Kidney epithelial cell (primary cell): ENCODE results near the gene SEMA4F. TPM values are rescaled to one million over a fixed set of nuclear protein-coding genes. Genes with fewer than 3 reads are reported as not detected.
A peak's percentile ranks its signal among the peaks of the same experiment; 100 is the strongest.

Experiments
- DNase-seq: peaks from one replicate; pipeline ENCODE4 v3.0.0-alpha.2; 2010; ENCODE audit warnings: low read depth
- H3K27me3 ChIP-seq: 2 replicates; pipeline ENCODE4 v1.6.0; 2011; ENCODE audit warnings: low read length; ENCODE audit not compliant: control insufficient read depth, insufficient read depth
- H3K36me3 ChIP-seq: 2 replicates; pipeline ENCODE4 v1.5.1; 2011; ENCODE audit warnings: low read length; ENCODE audit not compliant: control insufficient read depth, insufficient read depth
- H3K4me3 ChIP-seq: 2 replicates; pipeline ENCODE4 v1.5.1; 2011; ENCODE audit warnings: low read depth, mild to moderate bottlenecking, control low read depth, low read length
- total RNA-seq: library from RNA; depleted of rRNA; stranded (reverse); fragments of >200 nt; gene quantifications from 2 replicates; pipeline ENCODE4 v1.2.3, GENCODE V29; 2015
- TF ChIP-seq, protein P1 (sequence below): IDR thresholded peaks from 2 replicates; pipeline ENCODE4 v1.5.1; 2011; ENCODE audit warnings: mild to moderate bottlenecking, moderate library complexity, low read length, control low read depth, inconsistent platforms; ENCODE audit not compliant: insufficient read depth, poor library complexity, severe bottlenecking

SEMA4F gene
- total RNA-seq, 1 donor from 2014 or later, result 16.4 TPM

DNA sequence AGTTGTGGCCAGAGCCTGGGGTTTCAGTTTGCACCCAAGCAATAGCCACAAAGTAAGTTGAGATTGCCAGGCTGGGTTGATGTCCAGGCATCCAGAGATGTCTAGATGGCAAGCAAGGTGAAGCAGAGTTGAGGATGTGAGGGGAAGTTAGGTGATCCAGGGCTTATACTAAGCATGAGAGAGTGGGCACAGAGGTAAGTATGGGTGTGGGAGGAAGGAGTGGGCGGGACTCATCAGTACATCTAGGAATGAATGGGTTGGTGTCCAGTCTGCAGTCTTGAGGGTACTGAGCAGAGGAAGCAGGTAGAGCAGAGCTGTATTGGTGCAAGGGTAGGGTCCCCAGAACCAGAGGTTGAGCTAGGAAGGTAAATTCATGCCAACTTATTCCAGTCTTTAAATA lies 1.5 kb downstream of the SEMA4F start:
- Histone ChIP-seq H3K4me3 (no peak overlapping the region), H3K27me3 (no peaks in the 10 kb centered on the region), H3K36me3 (no peaks in the 10 kb centered on the region)
- TF ChIP-seq, protein P1, sequence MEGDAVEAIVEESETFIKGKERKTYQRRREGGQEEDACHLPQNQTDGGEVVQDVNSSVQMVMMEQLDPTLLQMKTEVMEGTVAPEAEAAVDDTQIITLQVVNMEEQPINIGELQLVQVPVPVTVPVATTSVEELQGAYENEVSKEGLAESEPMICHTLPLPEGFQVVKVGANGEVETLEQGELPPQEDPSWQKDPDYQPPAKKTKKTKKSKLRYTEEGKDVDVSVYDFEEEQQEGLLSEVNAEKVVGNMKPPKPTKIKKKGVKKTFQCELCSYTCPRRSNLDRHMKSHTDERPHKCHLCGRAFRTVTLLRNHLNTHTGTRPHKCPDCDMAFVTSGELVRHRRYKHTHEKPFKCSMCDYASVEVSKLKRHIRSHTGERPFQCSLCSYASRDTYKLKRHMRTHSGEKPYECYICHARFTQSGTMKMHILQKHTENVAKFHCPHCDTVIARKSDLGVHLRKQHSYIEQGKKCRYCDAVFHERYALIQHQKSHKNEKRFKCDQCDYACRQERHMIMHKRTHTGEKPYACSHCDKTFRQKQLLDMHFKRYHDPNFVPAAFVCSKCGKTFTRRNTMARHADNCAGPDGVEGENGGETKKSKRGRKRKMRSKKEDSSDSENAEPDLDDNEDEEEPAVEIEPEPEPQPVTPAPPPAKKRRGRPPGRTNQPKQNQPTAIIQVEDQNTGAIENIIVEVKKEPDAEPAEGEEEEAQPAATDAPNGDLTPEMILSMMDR, result no peak
- DNase-seq, result no peak

DNA sequence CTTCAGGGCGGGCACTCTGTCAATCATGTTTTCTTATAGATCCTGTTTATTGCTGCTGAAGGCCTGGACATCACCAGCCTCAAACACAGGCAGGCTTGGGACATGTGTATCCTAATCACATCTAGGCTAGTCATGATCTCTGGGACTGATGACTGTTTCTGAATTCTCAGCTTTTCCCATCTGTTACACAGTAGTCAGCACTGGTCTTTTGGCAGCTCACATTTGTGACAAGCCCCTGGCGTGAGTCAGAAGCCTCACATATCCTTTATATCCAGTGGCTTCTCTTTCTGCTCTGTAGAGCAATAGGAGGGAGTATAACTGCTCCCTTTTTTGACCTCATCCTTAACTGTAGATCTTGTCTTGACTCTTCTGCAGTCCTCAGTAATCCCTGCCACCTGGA lies 4.5 kb downstream of the SEMA4F start:
- H3K36me3 ChIP-seq, result no peaks in the 10 kb centered on the region
- TF ChIP-seq, protein P1, result no peak
- no peak overlapping the region for H3K4me3 ChIP-seq
- H3K27me3 ChIP-seq, result no peaks in the 10 kb centered on the region
- no peak for DNase-seq

DNA sequence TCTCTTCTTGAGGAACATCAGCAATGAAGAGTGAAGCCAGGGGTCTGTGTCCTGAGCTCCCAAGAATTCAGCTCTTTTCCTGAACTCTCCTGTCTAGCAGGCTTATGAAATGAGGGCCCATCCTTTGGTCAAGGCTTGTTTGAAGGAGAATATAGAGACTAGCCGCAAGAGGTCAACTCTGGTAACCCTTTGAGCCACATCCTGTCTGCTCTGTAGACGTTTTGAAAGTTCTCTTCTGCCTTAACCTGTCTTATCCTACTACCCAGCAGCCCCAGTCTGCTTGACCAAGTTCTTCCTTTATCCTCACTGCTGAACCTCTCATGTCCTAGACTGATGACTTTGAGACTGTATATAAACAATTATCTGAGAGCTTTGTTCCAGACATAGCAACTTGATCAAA lies 5.4 kb downstream of the SEMA4F start:
- Histone ChIP-seq H3K27me3 (no peaks in the 10 kb centered on the region), H3K36me3 (no peaks in the 10 kb centered on the region), H3K4me3 (no peak overlapping the region)
- DNase-seq, result no peak
- TF ChIP-seq, protein P1, result no peak

DNA sequence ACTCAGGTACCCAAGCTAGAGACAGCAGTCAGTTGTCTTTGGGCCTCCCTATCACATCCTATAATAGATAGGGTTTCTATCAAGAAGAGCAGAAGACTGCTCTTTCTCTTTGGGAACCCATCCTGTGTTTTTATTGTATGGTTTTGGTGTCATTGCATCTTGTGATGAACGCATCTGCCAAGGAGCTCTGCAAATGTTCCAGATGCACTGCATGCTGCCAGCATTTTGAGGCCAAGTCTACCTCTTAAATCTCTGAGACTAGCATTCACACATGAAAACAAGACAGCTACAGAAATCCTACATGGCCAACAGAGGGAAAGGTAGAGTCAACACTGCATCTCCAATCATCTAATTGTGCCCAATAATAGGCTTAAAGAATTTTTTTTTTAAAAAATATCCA lies 14.0 kb downstream of the SEMA4F start:
- H3K36me3 ChIP-seq, result no peaks in the 10 kb centered on the region
- DNase-seq, result no peak
- H3K4me3 ChIP-seq, result no peak overlapping the region
- TF ChIP-seq, protein P1, result no peak
- no peaks in the 10 kb centered on the region for H3K27me3 ChIP-seq

DNA sequence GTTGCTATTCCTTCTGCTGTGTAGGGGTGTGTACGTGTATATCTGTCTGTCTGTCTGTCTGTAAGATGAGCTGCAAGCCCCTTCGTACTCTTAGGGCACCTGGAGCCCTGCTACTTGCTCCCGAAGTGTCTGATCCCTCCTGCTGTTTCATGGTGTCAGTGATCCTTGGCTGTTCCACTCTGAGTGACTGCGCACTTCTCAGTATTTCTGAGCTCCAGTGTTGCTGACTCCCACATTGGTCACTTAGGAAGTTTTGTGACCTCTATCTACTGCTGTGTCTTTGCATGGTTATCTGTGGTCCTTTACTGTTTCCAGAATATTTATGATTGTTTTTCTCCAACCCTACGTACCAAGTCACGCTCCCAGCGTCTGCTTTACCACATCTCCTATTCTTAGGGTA lies 16.2 kb downstream of the SEMA4F start:
- no peaks in the 10 kb centered on the region for H3K27me3 ChIP-seq
- no peaks in the 10 kb centered on the region for H3K36me3 ChIP-seq
- TF ChIP-seq, protein P1, result no peak

DNA sequence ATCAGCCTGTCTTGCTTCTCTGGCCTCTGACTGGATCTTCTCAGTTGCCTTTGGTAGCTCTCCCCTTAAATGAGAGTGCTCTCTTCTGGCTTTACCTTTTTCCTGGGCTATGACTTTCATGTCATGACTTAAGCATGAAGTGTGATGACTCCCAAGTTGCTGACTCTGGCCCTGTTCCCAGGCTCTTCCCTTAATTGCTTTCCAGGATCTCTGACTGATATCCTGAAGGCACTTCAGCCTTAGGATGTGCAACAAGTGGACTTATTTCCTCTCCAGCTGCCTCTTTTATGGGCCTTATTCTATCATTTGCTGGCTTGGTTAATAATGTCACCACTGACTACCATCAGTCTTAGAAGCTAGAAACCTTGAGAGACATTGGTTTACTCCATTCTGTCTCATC lies 17.4 kb downstream of the SEMA4F start:
- H3K27me3 ChIP-seq, result no peaks in the 10 kb centered on the region
- no peak overlapping the region for H3K4me3 ChIP-seq
- peak; percentile 5 for DNase-seq
- H3K36me3 ChIP-seq, result no peaks in the 10 kb centered on the region
- TF ChIP-seq, protein P1, result no peak

More for the DNA sequence above, 16.2 kb downstream of the SEMA4F start:
- no peak overlapping the region for H3K4me3 ChIP-seq
- DNase-seq, result no peak
